ENCODE data around the gene NCKAP5. TPM values are rescaled to one million over a fixed set of nuclear protein-coding genes. Genes with fewer than 3 reads are reported as not detected.

NCKAP5 gene
- total and polyA plus RNA-seq, 9 donors: 0.80 to 2.7 (median 2.2) TPM

- no peak for TF ChIP-seq POLR2A (IDR thresholded peaks at IDR 0.05)
- no peak for TF ChIP-seq EP300 (IDR thresholded peaks at IDR 0.05)
- no peak for TF ChIP-seq CTCF (IDR thresholded peaks at IDR 0.05)
- H3K4me1 ChIP-seq (ENCODE audit: insufficient read depth): no peaks in the 10 kb centered on the region
- no peak for DNase-seq
- intact Hi-C loops (cut with DNase I): no loop called here
- H3K36me3 ChIP-seq: no peaks in the 10 kb centered on the region
- 91 to 95% (median 93%) methylated on average over 4 of the region's 4 CpGs for WGBS, 3 donors
- no peak overlapping the region for H3K27ac ChIP-seq
- no peak overlapping the region for H3K4me3 ChIP-seq
- H3K9me3 ChIP-seq: no peaks in the 10 kb centered on the region
- no peaks in the 10 kb centered on the region for H3K27me3 ChIP-seq
Observed at GRCh38 chr2:132850688-132851087, 717.6 kb downstream of the NCKAP5 start.

- H3K27me3 ChIP-seq: no peaks in the 10 kb centered on the region
- no peaks in the 10 kb centered on the region for H3K4me1 ChIP-seq (ENCODE audit: insufficient read depth)
- H3K36me3 ChIP-seq: no peaks in the 10 kb centered on the region
- intact Hi-C loops (cut with DNase I): no loop called here
- TF ChIP-seq EP300 (IDR thresholded peaks at IDR 0.05) (no peak), POLR2A (IDR thresholded peaks at IDR 0.05) (no peak), CTCF (IDR thresholded peaks at IDR 0.05) (no peak)
- H3K9me3 ChIP-seq: no peaks in the 10 kb centered on the region
- no peak overlapping the region for H3K27ac ChIP-seq
- WGBS, 3 donors: 92 to 97% (median 94%) methylated on average over 1 of the region's 1 CpG
- H3K4me3 ChIP-seq: no peak overlapping the region
- no peak for DNase-seq
Observed at GRCh38 chr2:132849118-132849517, 719.1 kb downstream of the NCKAP5 start.

GRCh38 chr2:132845339-132845738 is 722.9 kb downstream of the NCKAP5 start:
- no peak for DNase-seq
- H3K4me1 ChIP-seq (ENCODE audit: insufficient read depth): no peaks in the 10 kb centered on the region
- no peaks in the 10 kb centered on the region for H3K36me3 ChIP-seq
- TF ChIP-seq POLR2A (IDR thresholded peaks at IDR 0.05) (no peak), EP300 (IDR thresholded peaks at IDR 0.05) (no peak), CTCF (IDR thresholded peaks at IDR 0.05) (no peak)
- intact Hi-C loops (cut with DNase I): no loop called here
- H3K9me3 ChIP-seq: no peaks in the 10 kb centered on the region
- no peaks in the 10 kb centered on the region for H3K27me3 ChIP-seq
- no peak overlapping the region for H3K27ac ChIP-seq
- no peak overlapping the region for H3K4me3 ChIP-seq

GRCh38 chr2:132844585-132844984 is 723.7 kb downstream of the NCKAP5 start:
- H3K4me1 ChIP-seq (ENCODE audit: insufficient read depth): no peaks in the 10 kb centered on the region
- no peak overlapping the region for H3K27ac ChIP-seq
- no peaks in the 10 kb centered on the region for H3K27me3 ChIP-seq
- no peaks in the 10 kb centered on the region for H3K36me3 ChIP-seq
- WGBS, 3 donors: 73 to 91% (median 86%) methylated on average over 4 of the region's 4 CpGs
- TF ChIP-seq EP300 (IDR thresholded peaks at IDR 0.05): no peak
- no peak for TF ChIP-seq CTCF (IDR thresholded peaks at IDR 0.05)
- no peak for TF ChIP-seq POLR2A (IDR thresholded peaks at IDR 0.05)
- DNase-seq: no peak
- H3K4me3 ChIP-seq: no peak overlapping the region
- H3K9me3 ChIP-seq: no peaks in the 10 kb centered on the region
- intact Hi-C loops (cut with DNase I): no loop called here

GRCh38 chr2:132837769-132838168 is 730.5 kb downstream of the NCKAP5 start:
- TF ChIP-seq POLR2A (IDR thresholded peaks at IDR 0.05) (no peak), EP300 (IDR thresholded peaks at IDR 0.05) (no peak), CTCF (IDR thresholded peaks at IDR 0.05) (no peak)
- Histone ChIP-seq H3K27me3 (no peaks in the 10 kb centered on the region), H3K4me1 (ENCODE audit: insufficient read depth) (no peaks in the 10 kb centered on the region), H3K36me3 (no peaks in the 10 kb centered on the region), H3K27ac (no peak overlapping the region), H3K9me3 (no peaks in the 10 kb centered on the region), H3K4me3 (no peak overlapping the region)
- intact Hi-C loops (cut with DNase I): no loop called here
- WGBS, 3 donors: 75 to 83% (median 80%) methylated on average over 1 of the region's 1 CpG
- DNase-seq: no peak

Data from ovary (tissue), 9 donors.